ENCODE results near the gene NADK.

DNA sequence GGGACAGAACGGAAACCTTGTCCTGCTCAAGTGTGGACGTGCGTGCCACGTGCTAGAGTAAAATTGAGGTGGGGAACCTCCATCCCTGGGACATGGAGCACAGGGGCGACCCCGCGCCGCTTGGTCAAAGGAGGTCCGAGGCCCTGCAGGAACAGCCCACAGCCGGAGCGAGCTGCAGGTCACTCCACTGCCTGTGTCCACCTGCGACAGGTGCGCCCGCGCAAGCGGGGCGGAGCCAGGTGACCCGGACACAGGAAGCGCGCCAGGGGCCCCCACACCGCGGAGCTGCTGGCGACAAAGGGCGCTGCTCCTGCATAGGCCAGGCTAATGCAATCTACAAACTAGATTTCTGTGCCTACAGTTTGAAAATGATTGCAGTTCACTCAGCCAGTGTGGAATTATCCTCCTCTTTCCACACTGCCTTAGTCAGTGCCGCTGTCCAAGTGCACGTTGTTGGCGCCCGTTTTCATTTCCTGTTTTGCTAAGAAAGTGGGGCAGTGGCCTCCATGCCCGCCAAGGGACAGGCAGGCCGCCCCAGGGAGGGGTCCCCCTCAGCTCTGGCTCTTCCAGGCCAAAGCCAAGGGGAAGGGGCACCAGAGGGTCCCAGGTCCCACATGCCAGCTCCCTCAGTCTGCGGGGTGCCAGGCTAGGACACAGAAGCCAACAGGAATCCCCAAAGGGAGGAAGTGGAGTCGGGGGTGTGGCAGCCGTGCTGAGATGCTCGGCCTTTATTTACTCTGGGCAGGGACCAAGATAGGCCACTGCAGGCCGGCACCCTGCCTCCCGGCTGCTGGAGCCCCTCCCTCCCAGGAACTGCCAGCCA is 4.3 kb upstream of the NADK start:
- TF ChIP-seq, protein P1, sequence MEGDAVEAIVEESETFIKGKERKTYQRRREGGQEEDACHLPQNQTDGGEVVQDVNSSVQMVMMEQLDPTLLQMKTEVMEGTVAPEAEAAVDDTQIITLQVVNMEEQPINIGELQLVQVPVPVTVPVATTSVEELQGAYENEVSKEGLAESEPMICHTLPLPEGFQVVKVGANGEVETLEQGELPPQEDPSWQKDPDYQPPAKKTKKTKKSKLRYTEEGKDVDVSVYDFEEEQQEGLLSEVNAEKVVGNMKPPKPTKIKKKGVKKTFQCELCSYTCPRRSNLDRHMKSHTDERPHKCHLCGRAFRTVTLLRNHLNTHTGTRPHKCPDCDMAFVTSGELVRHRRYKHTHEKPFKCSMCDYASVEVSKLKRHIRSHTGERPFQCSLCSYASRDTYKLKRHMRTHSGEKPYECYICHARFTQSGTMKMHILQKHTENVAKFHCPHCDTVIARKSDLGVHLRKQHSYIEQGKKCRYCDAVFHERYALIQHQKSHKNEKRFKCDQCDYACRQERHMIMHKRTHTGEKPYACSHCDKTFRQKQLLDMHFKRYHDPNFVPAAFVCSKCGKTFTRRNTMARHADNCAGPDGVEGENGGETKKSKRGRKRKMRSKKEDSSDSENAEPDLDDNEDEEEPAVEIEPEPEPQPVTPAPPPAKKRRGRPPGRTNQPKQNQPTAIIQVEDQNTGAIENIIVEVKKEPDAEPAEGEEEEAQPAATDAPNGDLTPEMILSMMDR (conservative IDR thresholded peaks at IDR 0.05) = no peak
- peak; percentile 30; the same call in 1 of the 2 replicates for TF ChIP-seq ZFX (IDR thresholded peaks at IDR 0.05)
